ENCODE results near the gene ZNF827.

The ZNF827 gene

GRCh38 chr4:145882604-145883003, 56.0 kb downstream of the ZNF827 start:
- Histone ChIP-seq H3K4me3 (replicated peaks; ENCODE audit: low read depth, low read length) (no peak overlapping the region), H3K36me3 (ENCODE audit: control insufficient read depth, insufficient read depth, low read length) (peaks cover 4% of the 10 kb centered on the region), H3K27me3 (replicated peaks; ENCODE audit: control insufficient read depth, insufficient read depth, low read length) (no peaks in the 10 kb centered on the region)
- DNase-seq (ENCODE audit: extremely low read depth, insufficient read length): no peak
- TF ChIP-seq CTCF (IDR thresholded peaks at IDR 0.05; ENCODE audit: insufficient read depth, low read length, poor library complexity, severe bottlenecking): no peak

DNA sequence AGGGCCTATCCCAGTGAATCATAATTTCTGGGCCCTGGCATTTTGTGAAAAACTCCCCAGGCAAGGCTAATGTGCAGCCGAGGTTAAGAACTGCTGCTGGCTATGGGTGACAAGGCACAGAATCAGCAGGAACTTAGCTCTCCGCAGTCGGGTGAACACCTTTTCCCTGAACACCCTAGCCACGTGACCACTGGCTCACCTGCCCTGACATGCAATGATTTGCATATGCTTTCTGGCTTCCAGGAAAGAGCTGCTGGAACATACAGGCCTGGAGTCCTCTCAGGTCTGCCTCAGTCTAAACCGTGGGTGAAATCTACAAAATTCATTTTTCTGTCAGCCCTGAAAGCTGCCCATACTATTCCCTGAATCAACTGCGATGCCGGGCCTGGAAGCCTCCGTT, 56.6 kb downstream of the ZNF827 start:
- no peak for TF ChIP-seq CTCF (IDR thresholded peaks at IDR 0.05; ENCODE audit: insufficient read depth, low read length, poor library complexity, severe bottlenecking)
- Histone ChIP-seq H3K36me3 (ENCODE audit: control insufficient read depth, insufficient read depth, low read length) (peaks cover 4% of the 10 kb centered on the region), H3K4me3 (replicated peaks; ENCODE audit: low read depth, low read length) (no peak overlapping the region), H3K27me3 (replicated peaks; ENCODE audit: control insufficient read depth, insufficient read depth, low read length) (no peaks in the 10 kb centered on the region)
- DNase-seq (ENCODE audit: extremely low read depth, insufficient read length): no peak

DNA sequence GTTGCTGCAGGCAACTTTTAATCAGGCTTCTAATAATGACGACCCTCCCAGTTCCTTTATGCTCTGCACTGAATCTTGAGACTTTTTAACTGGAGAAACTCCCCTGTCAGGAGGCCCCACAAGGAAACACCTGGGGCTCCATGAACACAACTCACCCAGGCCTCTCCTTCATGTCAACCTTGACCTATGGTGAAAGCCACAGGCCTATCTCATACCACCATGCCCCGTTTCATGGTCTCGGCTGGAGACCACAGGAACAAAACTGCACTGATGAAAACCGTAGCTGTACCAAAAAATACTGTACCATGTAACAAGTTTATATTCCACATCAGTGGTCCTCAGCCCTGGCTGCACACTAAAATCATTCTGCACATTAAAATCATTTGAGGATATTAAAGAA, 57.0 kb downstream of the ZNF827 start:
- no peak for TF ChIP-seq CTCF (IDR thresholded peaks at IDR 0.05; ENCODE audit: insufficient read depth, low read length, poor library complexity, severe bottlenecking)
- H3K36me3 ChIP-seq (ENCODE audit: control insufficient read depth, insufficient read depth, low read length): peaks cover 4% of the 10 kb centered on the region

DNA sequence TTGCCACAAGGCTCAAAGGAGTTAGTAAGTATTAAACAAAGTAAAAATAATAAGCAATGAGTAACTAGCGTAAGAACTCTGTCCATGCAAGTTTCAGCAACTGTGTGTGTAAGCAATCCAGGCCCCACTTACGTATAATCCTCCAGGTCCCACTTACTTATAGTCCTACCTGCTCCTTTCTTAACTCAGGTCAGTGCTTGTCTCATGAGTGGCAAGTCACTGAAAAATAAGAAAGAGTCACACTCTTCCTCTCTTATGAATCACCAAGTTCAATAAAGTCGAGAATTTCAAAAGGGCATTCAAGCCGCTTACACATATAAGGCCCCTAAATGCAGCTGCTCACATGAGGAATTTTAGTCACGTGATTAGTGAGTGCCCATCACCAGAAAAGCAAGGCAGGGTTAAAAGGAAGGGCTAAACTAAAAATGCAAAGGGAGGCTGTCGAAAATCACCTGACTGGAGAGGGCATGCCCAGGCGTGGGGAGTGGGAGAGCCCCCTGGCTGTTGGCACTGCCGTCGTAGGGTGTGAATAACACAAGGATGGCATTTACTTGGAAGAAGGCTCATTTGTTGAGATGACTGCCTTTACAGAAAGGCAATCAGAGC, 58.2 kb downstream of the ZNF827 start:
- TF ChIP-seq CTCF (IDR thresholded peaks at IDR 0.05; ENCODE audit: insufficient read depth, low read length, poor library complexity, severe bottlenecking): no peak
- Histone ChIP-seq H3K36me3 (ENCODE audit: control insufficient read depth, insufficient read depth, low read length) (peaks cover 1% of the 10 kb centered on the region; the same call in 1 of the 2 replicates), H3K4me3 (replicated peaks; ENCODE audit: low read depth, low read length) (no peak overlapping the region), H3K27me3 (replicated peaks; ENCODE audit: control insufficient read depth, insufficient read depth, low read length) (no peaks in the 10 kb centered on the region)
- no peak for DNase-seq (ENCODE audit: extremely low read depth, insufficient read length)

More for the DNA sequence above, 57.0 kb downstream of the ZNF827 start:
- no peak overlapping the region for H3K4me3 ChIP-seq (replicated peaks; ENCODE audit: low read depth, low read length)
- H3K27me3 ChIP-seq (replicated peaks; ENCODE audit: control insufficient read depth, insufficient read depth, low read length): no peaks in the 10 kb centered on the region
- no peak for DNase-seq (ENCODE audit: extremely low read depth, insufficient read length)

DNA sequence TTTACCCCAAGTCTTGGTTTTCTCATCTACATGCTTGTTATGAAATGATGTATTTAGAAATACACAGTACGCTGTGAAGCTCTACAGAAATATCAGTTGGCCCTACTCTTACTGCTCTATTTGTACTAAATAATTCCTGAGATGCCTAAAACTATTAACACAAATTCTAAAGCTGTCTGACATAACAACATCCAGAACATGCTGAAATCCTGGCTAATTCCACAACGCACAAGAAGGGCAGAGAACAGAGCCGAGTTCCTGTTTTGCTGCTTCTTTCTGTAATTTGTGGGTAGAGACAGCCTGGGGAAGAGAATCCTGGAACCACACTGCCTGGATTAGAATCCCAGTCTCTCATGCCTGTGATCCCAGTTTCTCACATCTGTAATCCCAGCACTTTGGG, 59.0 kb downstream of the ZNF827 start:
- peaks cover 1% of the 10 kb centered on the region; the same call in 1 of the 2 replicates for H3K36me3 ChIP-seq (ENCODE audit: control insufficient read depth, insufficient read depth, low read length)

More for the DNA sequence above, 59.0 kb downstream of the ZNF827 start:
- Histone ChIP-seq H3K4me3 (replicated peaks; ENCODE audit: low read depth, low read length) (no peak overlapping the region), H3K27me3 (replicated peaks; ENCODE audit: control insufficient read depth, insufficient read depth, low read length) (no peaks in the 10 kb centered on the region)
- DNase-seq (ENCODE audit: extremely low read depth, insufficient read length): no peak
- no peak for TF ChIP-seq CTCF (IDR thresholded peaks at IDR 0.05; ENCODE audit: insufficient read depth, low read length, poor library complexity, severe bottlenecking)

Data from GM06990 (cell line).